HCT116 (cell line): Measurements from ENCODE around the gene CDH26. TPM values are rescaled to one million over a fixed set of nuclear protein-coding genes. Genes with fewer than 3 reads are reported as not detected.

Experiments used
- ATAC-seq: fragments of 200-7000 bp; cut with Tn5 transposase; 2 replicates; pipeline ENCODE4 v1.9.1; 2020; ENCODE audit warnings: mild to moderate bottlenecking, moderate library complexity
- BruUV-seq: library from RNA; stranded (reverse); fragments of 400-500 nt; replicated peaks from 2 replicates; lab custom pipeline; 2021; lab: Mats Ljungman, UMichigan
- CTCF ChIA-PET: fragments of 300-600 bp; sonication (Branson Sonifier 250); formaldehyde crosslinking; loops from one replicate; lab custom pipeline; 2021; ENCODE audit warnings: antibody characterized with exemption; lab: Charles Lee
- POLR2A ChIA-PET: fragments of 300-600, 350-600 bp; sonication (Branson Sonifier 250); formaldehyde crosslinking; loops from one replicate; lab custom pipeline; 2021; ENCODE audit warnings: antibody characterized with exemption; lab: Charles Lee
- RAD21 ChIA-PET, 2 experiments: fragments of 300-600 bp; sonication (Branson Sonifier 250); formaldehyde crosslinking; loops; one replicate each; lab custom pipeline; 2023; ENCODE audit warnings: low total read pairs in 2 of 2; ENCODE audit not compliant: uncharacterized antibody in 2 of 2, unreplicated experiment in 2 of 2, low non-redundant PET in 1 of 2; lab: Charles Lee
- DNase-seq: peaks from one replicate; pipeline ENCODE4 v3.0.0-alpha.2; 2010; ENCODE audit warnings: low read depth, low spot score
- H2AFZ ChIP-seq: fragments of 200-600 bp; shearing (Covaris generic), sonication (generic); 2 replicates; pipeline ENCODE4 v1.6.1; 2017; ENCODE audit warnings: low read depth, mixed run types, mixed read lengths, antibody characterized with exemption, low read length; ENCODE audit not compliant: poor library complexity, severe bottlenecking
- H3K27ac ChIP-seq: 2 replicates; pipeline ENCODE4 v1.5.1; 2012; ENCODE audit warnings: low read depth, low read length
- H3K27me3 ChIP-seq: fragments of 200-600 bp; sonication (generic); 2 replicates; pipeline ENCODE4 v1.6.1; 2016; ENCODE audit warnings: mixed run types, low read length, mixed read lengths; ENCODE audit not compliant: insufficient read depth
- H3K36me3 ChIP-seq, 2 experiments: fragments of 200-500 bp in 1 of 2; fragments of 200-600 bp in 1 of 2; sonication (Bioruptor generic) in 1 of 2; sonication (generic) in 1 of 2; 2 replicates each; pipeline versions ENCODE4 v1.5.1 to v1.6.1; 2014 to 2016; ENCODE audit warnings: low read length in 2 of 2, inconsistent platforms in 1 of 2, mixed read lengths in 1 of 2, mixed run types in 1 of 2; ENCODE audit not compliant: insufficient read depth in 2 of 2, control insufficient read depth in 1 of 2
- H3K4me1 ChIP-seq, 2 experiments: fragments of 200-600 bp in 1 of 2; sonication (generic) in 1 of 2; 2 replicates each; pipeline versions ENCODE4 v1.5.1 to v1.6.1; 2012 to 2017; ENCODE audit warnings: low read length in 2 of 2, inconsistent platforms in 1 of 2, mild to moderate bottlenecking in 1 of 2, mixed read lengths in 1 of 2, mixed run types in 1 of 2, moderate library complexity in 1 of 2; ENCODE audit not compliant: insufficient read depth in 2 of 2, control insufficient read depth in 1 of 2
- H3K4me2 ChIP-seq: fragments of 200-600 bp; sonication (generic); 2 replicates; pipeline ENCODE4 v1.6.1; 2017; ENCODE audit warnings: mixed run types, low read length, mixed read lengths
- H3K4me3 ChIP-seq, 2 experiments: fragments of 200-600 bp in 1 of 2; sonication (generic) in 1 of 2; replicated peaks in 1 of 2; 2 replicates each; pipeline ENCODE4 v1.5.1; 2011 to 2016; ENCODE audit warnings: low read length in 2 of 2, control low read depth in 1 of 2, low read depth in 1 of 2, mild to moderate bottlenecking in 1 of 2, mixed read lengths in 1 of 2, mixed run types in 1 of 2
- H3K79me2 ChIP-seq: fragments of 200-600 bp; sonication (generic); 2 replicates; pipeline ENCODE4 v1.6.1; 2017; ENCODE audit warnings: mild to moderate bottlenecking, mixed run types, low read length, moderate library complexity, mixed read lengths; ENCODE audit not compliant: insufficient read depth
- H3K9ac ChIP-seq: fragments of 200-600 bp; sonication (generic); 2 replicates; pipeline ENCODE4 v1.6.1; 2016; ENCODE audit warnings: low read length, mixed read lengths
- H3K9me2 ChIP-seq: fragments of 200-600 bp; sonication (generic), shearing (Covaris generic); 2 replicates; pipeline ENCODE4 v1.6.1; 2017; ENCODE audit warnings: mixed run types, mild to moderate bottlenecking, moderate library complexity; ENCODE audit not compliant: insufficient read depth
- H3K9me3 ChIP-seq, 2 experiments: fragments of 200-500 bp in 1 of 2; fragments of 200-600 bp in 1 of 2; sonication (Bioruptor generic) in 1 of 2; sonication (generic) in 1 of 2; 2 replicates each; pipeline ENCODE4 v1.6.1; 2014 to 2017; ENCODE audit warnings: low read length in 2 of 2, mixed read lengths in 2 of 2, inconsistent platforms in 1 of 2, low read depth in 1 of 2, mild to moderate bottlenecking in 1 of 2, mixed run types in 1 of 2, moderate library complexity in 1 of 2; ENCODE audit not compliant: control insufficient read depth in 1 of 2, insufficient read depth in 1 of 2
- H4K20me1 ChIP-seq: fragments of 200-600 bp; sonication (generic), shearing (Covaris generic); 2 replicates; pipeline ENCODE4 v1.6.1; 2017; ENCODE audit warnings: mixed run types, mild to moderate bottlenecking, moderate library complexity; ENCODE audit not compliant: insufficient read depth
- ATF3 ChIP-seq: IDR thresholded peaks from 2 replicates; pipeline ENCODE4 v1.6.1; 2012
- CEBPB ChIP-seq: IDR thresholded peaks from 2 replicates; pipeline ENCODE4 v1.6.1; 2012; ENCODE audit warnings: low read depth
- ELF1 ChIP-seq: IDR thresholded peaks from 2 replicates; pipeline ENCODE4 v1.6.1; 2012; ENCODE audit warnings: low read depth, borderline replicate concordance
- EZH2 ChIP-seq: fragments of 200-600 bp; sonication (generic); IDR thresholded peaks from 2 replicates; pipeline ENCODE4 v1.6.1; 2017; ENCODE audit warnings: antibody characterized with exemption, mixed run types
- EZH2phosphoT487 ChIP-seq: fragments of 200-600 bp; IDR thresholded peaks from 2 replicates; pipeline ENCODE4 v1.6.1; 2018; ENCODE audit warnings: antibody characterized with exemption, borderline replicate concordance
- JUND ChIP-seq: IDR thresholded peaks from 2 replicates; pipeline ENCODE4 v1.6.1; 2012
- MAX ChIP-seq: IDR thresholded peaks from 2 replicates; pipeline ENCODE4 v1.6.1; 2012
- POLR2AphosphoS5 ChIP-seq: IDR thresholded peaks from 2 replicates; pipeline ENCODE4 v1.6.1; 2011; ENCODE audit warnings: mild to moderate bottlenecking, low read depth, low read length, moderate library complexity
- RAD21 ChIP-seq: IDR thresholded peaks from 2 replicates; pipeline ENCODE4 v1.6.1; 2012; ENCODE audit warnings: low read depth, mild to moderate bottlenecking
- SIN3A ChIP-seq: IDR thresholded peaks from 2 replicates; pipeline ENCODE4 v1.6.1; 2012; ENCODE audit warnings: low read depth
- SRF ChIP-seq: IDR thresholded peaks from 2 replicates; pipeline ENCODE4 v1.6.1; 2012; ENCODE audit warnings: low read depth
- YY1 ChIP-seq: IDR thresholded peaks from 2 replicates; pipeline ENCODE4 v1.6.1; 2011; ENCODE audit warnings: low read length, low read depth, moderate library complexity, mild to moderate bottlenecking; ENCODE audit not compliant: insufficient replicate concordance; ENCODE audit errors: extremely low read depth
- ZNF274 ChIP-seq: fragments of 200-500 bp; sonication (Bioruptor generic); IDR thresholded peaks from 2 replicates; pipeline ENCODE4 v1.6.1; 2014; ENCODE audit warnings: mild to moderate bottlenecking, low read depth, low read length, inconsistent platforms
- intact Hi-C: fragments of 100-400 bp; cut with micrococcal nuclease; formaldehyde crosslinking; loops from 2 replicates; pipeline ENCODE4 v1.10.0; 2022
- total RNA-seq: library from RNA; stranded (reverse); gene quantifications from one replicate; pipeline ENCODE4 v1.2.1, GENCODE V29; 2021; ENCODE audit not compliant: unreplicated experiment
- TF ChIP-seq, protein P1 (sequence below), 3 experiments: fragments of 200-600 bp in 1 of 3; sonication (generic) in 1 of 3; IDR thresholded peaks in 2 of 3; conservative IDR thresholded peaks in 1 of 3; 2 replicates each; pipeline ENCODE4 v1.5.1; 2012 to 2017; ENCODE audit warnings: low read depth in 2 of 3, low read length in 2 of 3, antibody characterized with exemption in 1 of 3, borderline replicate concordance in 1 of 3, control low read depth in 1 of 3, mild to moderate bottlenecking in 1 of 3, mixed read lengths in 1 of 3, mixed run types in 1 of 3, moderate library complexity in 1 of 3; ENCODE audit not compliant: insufficient read depth in 1 of 3
- TF ChIP-seq, protein P2 (sequence below): IDR thresholded peaks from 2 replicates; pipeline ENCODE4 v1.6.1; 2011; ENCODE audit warnings: mild to moderate bottlenecking, low read length, moderate library complexity; ENCODE audit not compliant: insufficient replicate concordance; ENCODE audit errors: extremely low read depth

CDH26 gene
- total RNA-seq, 1 experiment from 2014 or later, result 0.34 TPM

- no peak overlapping the region for H3K9ac ChIP-seq
- no peaks in the 10 kb centered on the region for H3K9me2 ChIP-seq
- CTCF ChIA-PET, result no interaction called here
- POLR2A ChIA-PET, result no interaction called here
- H3K4me3 ChIP-seq, result no peak overlapping the region
- no peaks in the 10 kb centered on the region for H3K4me1 ChIP-seq
- intact Hi-C loops, result no loop called here
- no peaks in the 10 kb centered on the region for H3K9me3 ChIP-seq
- H3K79me2 ChIP-seq, result no peaks in the 10 kb centered on the region
- TF ChIP-seq ZNF274 (no peak), ATF3 (no peak), RAD21 (no peak), EZH2 (no peak), JUND (no peak), POLR2AphosphoS5 (no peak), SIN3A (no peak), EZH2phosphoT487 (no peak), SRF (no peak), CEBPB (no peak), MAX (no peak), YY1 (no peak), ELF1 (no peak)
- TF ChIP-seq, protein P1, sequence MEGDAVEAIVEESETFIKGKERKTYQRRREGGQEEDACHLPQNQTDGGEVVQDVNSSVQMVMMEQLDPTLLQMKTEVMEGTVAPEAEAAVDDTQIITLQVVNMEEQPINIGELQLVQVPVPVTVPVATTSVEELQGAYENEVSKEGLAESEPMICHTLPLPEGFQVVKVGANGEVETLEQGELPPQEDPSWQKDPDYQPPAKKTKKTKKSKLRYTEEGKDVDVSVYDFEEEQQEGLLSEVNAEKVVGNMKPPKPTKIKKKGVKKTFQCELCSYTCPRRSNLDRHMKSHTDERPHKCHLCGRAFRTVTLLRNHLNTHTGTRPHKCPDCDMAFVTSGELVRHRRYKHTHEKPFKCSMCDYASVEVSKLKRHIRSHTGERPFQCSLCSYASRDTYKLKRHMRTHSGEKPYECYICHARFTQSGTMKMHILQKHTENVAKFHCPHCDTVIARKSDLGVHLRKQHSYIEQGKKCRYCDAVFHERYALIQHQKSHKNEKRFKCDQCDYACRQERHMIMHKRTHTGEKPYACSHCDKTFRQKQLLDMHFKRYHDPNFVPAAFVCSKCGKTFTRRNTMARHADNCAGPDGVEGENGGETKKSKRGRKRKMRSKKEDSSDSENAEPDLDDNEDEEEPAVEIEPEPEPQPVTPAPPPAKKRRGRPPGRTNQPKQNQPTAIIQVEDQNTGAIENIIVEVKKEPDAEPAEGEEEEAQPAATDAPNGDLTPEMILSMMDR (IDR thresholded peaks at IDR 0.05 in 2 of 3, conservative IDR thresholded peaks at IDR 0.05 in 1 of 3; ENCODE audit: borderline replicate concordance in 1 of 3, insufficient read depth in 1 of 3, low read depth in 2 of 3, low read length in 2 of 3), result no peak
- TF ChIP-seq, protein P2, sequence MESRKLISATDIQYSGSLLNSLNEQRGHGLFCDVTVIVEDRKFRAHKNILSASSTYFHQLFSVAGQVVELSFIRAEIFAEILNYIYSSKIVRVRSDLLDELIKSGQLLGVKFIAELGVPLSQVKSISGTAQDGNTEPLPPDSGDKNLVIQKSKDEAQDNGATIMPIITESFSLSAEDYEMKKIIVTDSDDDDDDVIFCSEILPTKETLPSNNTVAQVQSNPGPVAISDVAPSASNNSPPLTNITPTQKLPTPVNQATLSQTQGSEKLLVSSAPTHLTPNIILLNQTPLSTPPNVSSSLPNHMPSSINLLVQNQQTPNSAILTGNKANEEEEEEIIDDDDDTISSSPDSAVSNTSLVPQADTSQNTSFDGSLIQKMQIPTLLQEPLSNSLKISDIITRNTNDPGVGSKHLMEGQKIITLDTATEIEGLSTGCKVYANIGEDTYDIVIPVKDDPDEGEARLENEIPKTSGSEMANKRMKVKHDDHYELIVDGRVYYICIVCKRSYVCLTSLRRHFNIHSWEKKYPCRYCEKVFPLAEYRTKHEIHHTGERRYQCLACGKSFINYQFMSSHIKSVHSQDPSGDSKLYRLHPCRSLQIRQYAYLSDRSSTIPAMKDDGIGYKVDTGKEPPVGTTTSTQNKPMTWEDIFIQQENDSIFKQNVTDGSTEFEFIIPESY, result no peak
- RAD21 ChIA-PET, result no interaction called here
- BruUV-seq, result no TSS peak
- no peak for DNase-seq
- ATAC-seq, result no peak
- H3K27ac ChIP-seq, result no peak overlapping the region
- H4K20me1 ChIP-seq, result no peaks in the 10 kb centered on the region
- H2AFZ ChIP-seq, result no peak overlapping the region
- no peak overlapping the region for H3K4me2 ChIP-seq
- H3K27me3 ChIP-seq, result peaks cover 33% of the 10 kb centered on the region
- no peaks in the 10 kb centered on the region for H3K36me3 ChIP-seq
Measured at GRCh38 chr20:59962155-59962554, 3.9 kb downstream of the CDH26 start.
